H1 (cell line): ENCODE measurements around the gene SLC1A3. TPM values are rescaled to one million over a fixed set of nuclear protein-coding genes. Genes with fewer than 3 reads are reported as not detected.

Experiments used
- CTCF ChIA-PET: fragments of 300-600 bp; sonication (Branson Sonifier 250); formaldehyde crosslinking; loops from one replicate; lab custom pipeline; 2021; ENCODE audit not compliant: partially characterized antibody; lab: Charles Lee
- POLR2A ChIA-PET: fragments of 300-600 bp; sonication (Branson Sonifier 250); formaldehyde crosslinking; loops from one replicate; lab custom pipeline; 2021; ENCODE audit warnings: inconsistent platforms; ENCODE audit not compliant: partially characterized antibody; lab: Charles Lee
- DNase-seq, 2 experiments: peaks; one replicate each; pipeline versions ENCODE4 v3.0.0 to v3.0.0-alpha.2; 2010 to 2022; ENCODE audit warnings: low spot score in 2 of 2, low read depth in 1 of 2, mixed read lengths in 1 of 2
- FAIRE-seq: peaks from 2 replicates; lab custom pipeline; 2011; peaks lifted over from hg19 to GRCh38; lab: Jason Lieb, UNC
- H2AFZ ChIP-seq: 2 replicates; pipeline ENCODE4 v1.8.1; 2012; ENCODE audit warnings: low read length, inconsistent platforms
- H2AK5ac ChIP-seq: 2 replicates; pipeline ENCODE4 v1.6.1; 2013; ENCODE audit warnings: low read depth, low read length
- H2BK120ac ChIP-seq: replicated peaks from 2 replicates; pipeline ENCODE3; 2013; ENCODE audit warnings: low read depth, low read length, inconsistent platforms
- H2BK12ac ChIP-seq: 2 replicates; pipeline ENCODE4 v1.6.1; 2013; ENCODE audit warnings: low read depth, low read length
- H2BK15ac ChIP-seq: 2 replicates; pipeline ENCODE4 v1.6.1; 2013; ENCODE audit warnings: low read length
- H2BK20ac ChIP-seq: 2 replicates; pipeline ENCODE4 v1.6.1; 2013; ENCODE audit warnings: low read length
- H2BK5ac ChIP-seq: 2 replicates; pipeline ENCODE4 v1.6.1; 2013; ENCODE audit warnings: low read depth, low read length
- H3K14ac ChIP-seq: 2 replicates; pipeline ENCODE4 v1.6.1; 2013; ENCODE audit warnings: inconsistent platforms; ENCODE audit not compliant: insufficient read length
- H3K18ac ChIP-seq: 2 replicates; pipeline ENCODE4 v1.6.1; 2013; ENCODE audit warnings: low read length; ENCODE audit errors: extremely low read depth
- H3K23ac ChIP-seq: 2 replicates; pipeline ENCODE4 v1.6.1; 2013; ENCODE audit warnings: inconsistent platforms; ENCODE audit not compliant: insufficient read length
- H3K23me2 ChIP-seq: 2 replicates; pipeline ENCODE4 v1.6.1; 2013; ENCODE audit warnings: low read depth, low read length
- H3K27ac ChIP-seq: 2 replicates; pipeline ENCODE4 v1.6.1; 2011; ENCODE audit warnings: low read depth, low read length, inconsistent platforms
- H3K27me3 ChIP-seq, 4 experiments: replicated peaks in 1 of 4; 1 replicate in 1 of 4; 2 replicates in 3 of 4; pipeline versions ENCODE4 v1.6.1 to v1.8.1; 2011 to 2013; ENCODE audit warnings: low read length in 3 of 4, mild to moderate bottlenecking in 3 of 4, inconsistent platforms in 2 of 4, mixed read lengths in 2 of 4, moderate library complexity in 1 of 4; ENCODE audit not compliant: control insufficient read depth in 3 of 4, insufficient read depth in 3 of 4; ENCODE audit errors: extremely low read depth in 1 of 4
- H3K36me3 ChIP-seq, 4 experiments: 2 replicates each; pipeline versions ENCODE4 v1.6.1 to v1.8.1; 2011 to 2013; ENCODE audit warnings: mild to moderate bottlenecking in 4 of 4, low read length in 3 of 4, moderate library complexity in 2 of 4, control low read depth in 1 of 4, inconsistent platforms in 1 of 4; ENCODE audit not compliant: insufficient read depth in 4 of 4, control insufficient read depth in 2 of 4
- H3K4ac ChIP-seq: replicated peaks from 2 replicates; pipeline ENCODE3; 2013; ENCODE audit warnings: low read length, low read depth, mixed read lengths, inconsistent platforms; ENCODE audit not compliant: insufficient read length
- H3K4me1 ChIP-seq, 4 experiments: replicated peaks in 1 of 4; 1 replicate in 1 of 4; 2 replicates in 3 of 4; pipeline versions ENCODE4 v1.6.1 to v1.8.1; 2011 to 2013; ENCODE audit warnings: low read length in 3 of 4, inconsistent platforms in 2 of 4, mixed read lengths in 1 of 4; ENCODE audit not compliant: insufficient read depth in 4 of 4, control insufficient read depth in 3 of 4
- H3K4me2 ChIP-seq, 2 experiments: 2 replicates each; pipeline versions ENCODE4 v1.6.1 to v1.8.1; 2011 to 2013; ENCODE audit warnings: low read depth in 2 of 2, low read length in 2 of 2, control low read depth in 1 of 2, inconsistent platforms in 1 of 2, mild to moderate bottlenecking in 1 of 2; ENCODE audit not compliant: insufficient read depth in 1 of 2
- H3K4me3 ChIP-seq, 4 experiments: fragments of 200-600, 300-600 bp in 1 of 4; sonication (generic), shearing (Covaris generic), sonication (Bioruptor Twin) in 1 of 4; 2 replicates each; pipeline versions ENCODE4 v1.5.1 to v1.8.1; 2011 to 2016; ENCODE audit warnings: low read length in 4 of 4, low read depth in 3 of 4, control low read depth in 2 of 4, inconsistent platforms in 2 of 4, mild to moderate bottlenecking in 2 of 4, mixed read lengths in 1 of 4, moderate library complexity in 1 of 4; ENCODE audit not compliant: insufficient read depth in 2 of 4; ENCODE audit errors: extremely low read depth in 1 of 4
- H3K56ac ChIP-seq: replicated peaks from 2 replicates; pipeline ENCODE3; 2013; ENCODE audit warnings: low read depth, mild to moderate bottlenecking, mixed read lengths, low read length, inconsistent platforms; ENCODE audit not compliant: insufficient read length
- H3K79me1 ChIP-seq: 2 replicates; pipeline ENCODE4 v1.6.1; 2013; ENCODE audit warnings: low read depth, low read length, control low read depth
- H3K79me2 ChIP-seq, 2 experiments: 2 replicates each; pipeline versions ENCODE4 v1.6.1 to v1.8.1; 2012 to 2013; ENCODE audit warnings: low read length in 2 of 2, mild to moderate bottlenecking in 2 of 2, inconsistent platforms in 1 of 2; ENCODE audit not compliant: insufficient read depth in 2 of 2, control insufficient read depth in 1 of 2
- H3K9ac ChIP-seq, 4 experiments: replicated peaks in 1 of 4; 1 replicate in 1 of 4; 2 replicates in 3 of 4; pipeline versions ENCODE4 v1.6.1 to v1.8.1; 2011 to 2013; ENCODE audit warnings: low read depth in 3 of 4, low read length in 3 of 4, control low read depth in 2 of 4, mild to moderate bottlenecking in 2 of 4, moderate library complexity in 2 of 4, inconsistent platforms in 1 of 4; ENCODE audit errors: extremely low read depth in 1 of 4
- H3K9me3 ChIP-seq, 2 experiments: 2 replicates each; pipeline versions ENCODE4 v1.6.1 to v1.8.1; 2012 to 2013; ENCODE audit warnings: mild to moderate bottlenecking in 2 of 2, moderate library complexity in 2 of 2, control low read depth in 1 of 2, inconsistent platforms in 1 of 2, low read depth in 1 of 2, low read length in 1 of 2, mixed read lengths in 1 of 2; ENCODE audit not compliant: insufficient read depth in 2 of 2
- H4K20me1 ChIP-seq, 2 experiments: replicated peaks in 1 of 2; 2 replicates each; pipeline versions ENCODE3 to v1.8.1; 2011 to 2013; ENCODE audit warnings: inconsistent platforms in 2 of 2, low read length in 2 of 2, mild to moderate bottlenecking in 1 of 2; ENCODE audit not compliant: insufficient read depth in 2 of 2, control insufficient read depth in 1 of 2
- H4K5ac ChIP-seq: 2 replicates; pipeline ENCODE4 v1.6.1; 2013; ENCODE audit warnings: low read length, low read depth, mixed read lengths, inconsistent platforms; ENCODE audit not compliant: insufficient read length
- H4K8ac ChIP-seq: 2 replicates; pipeline ENCODE4 v1.8.0; 2013; ENCODE audit warnings: mild to moderate bottlenecking, moderate library complexity, low read length, inconsistent platforms; ENCODE audit not compliant: insufficient read depth; ENCODE audit errors: extremely low read depth
- H4K91ac ChIP-seq: replicated peaks from 2 replicates; pipeline ENCODE3; 2013; ENCODE audit warnings: low read length, mixed read lengths, inconsistent platforms; ENCODE audit not compliant: insufficient read length
- CHD1 ChIP-seq: IDR thresholded peaks from 2 replicates; pipeline ENCODE4 v1.6.1; 2012; ENCODE audit warnings: low read depth, low read length, improper control_type of control experiment
- E2F6 ChIP-seq: IDR thresholded peaks from 2 replicates; pipeline ENCODE4 v1.6.1; 2012; ENCODE audit warnings: inconsistent platforms
- JUN ChIP-seq: IDR thresholded peaks from 2 replicates; pipeline ENCODE4 v1.6.1; 2011; ENCODE audit warnings: low read depth, mild to moderate bottlenecking, improper control_type of control experiment, low read length
- POLR2A ChIP-seq, 2 experiments: IDR thresholded peaks; 1 replicate in 1 of 2; 2 replicates in 1 of 2; pipeline ENCODE4 v1.6.1; 2011; ENCODE audit warnings: low read depth in 2 of 2, low read length in 2 of 2, mild to moderate bottlenecking in 2 of 2; ENCODE audit errors: control extremely low read depth in 1 of 2
- POLR2AphosphoS5 ChIP-seq: IDR thresholded peaks from 2 replicates; pipeline ENCODE4 v1.6.1; 2011; ENCODE audit warnings: low read depth, low read length
- RBBP5 ChIP-seq: IDR thresholded peaks from 2 replicates; pipeline ENCODE4 v1.7.1; 2012; ENCODE audit warnings: low read depth, mild to moderate bottlenecking, inconsistent platforms, low read length, moderate library complexity, borderline replicate concordance
- RFX5 ChIP-seq: IDR thresholded peaks from 2 replicates; pipeline ENCODE4 v1.6.1; 2011; ENCODE audit warnings: low read depth, low read length, improper control_type of control experiment, borderline replicate concordance
- SIX5 ChIP-seq: IDR thresholded peaks from 2 replicates; pipeline ENCODE4 v1.6.1; 2011; ENCODE audit warnings: mild to moderate bottlenecking, low read depth, low read length
- ZNF274 ChIP-seq: IDR thresholded peaks from 2 replicates; pipeline ENCODE4 v1.7.0; 2012; ENCODE audit warnings: low read length, borderline replicate concordance; ENCODE audit errors: extremely low read depth
- WGBS, 2 experiments: shearing (Covaris generic) in 1 of 2; methylation state at CpG; one replicate each; pipeline versions ENCODE4 v1.1.6 to v1.1.7; 2013 to 2015; ENCODE audit warnings: low lambda C conversion rate in 2 of 2, mixed read lengths in 2 of 2, inconsistent platforms in 1 of 2, low coverage in 1 of 2, missing lambda C conversion rate in 1 of 2; ENCODE audit not compliant: insufficient replicate concordance in 2 of 2, insufficient coverage in 1 of 2, insufficient read length in 1 of 2; ENCODE audit errors: extremely low coverage in 1 of 2, missing lambda C conversion rate in 1 of 2; 5-methylcytosine and 5-hydroxymethylcytosine counted together
- polyA plus RNA-seq, 7 experiments: library from polyadenylated mRNA; depleted of rRNA in 3 of 7; stranded (reverse) in 5 of 7; unstranded in 2 of 7; fragments of >200 nt in 5 of 7; fragments of 200-250 nt in 2 of 7; gene quantifications; 1 replicate in 5 of 7; 2 replicates in 1 of 7; 4 replicates in 1 of 7; pipeline versions ENCODE4 v1.2.1 to v1.2.3, GENCODE V29; 2011 to 2013; ENCODE audit warnings: missing spikeins in 2 of 7, mixed read lengths in 2 of 7
- total RNA-seq: library from RNA; stranded (reverse); fragmentation: NEBNext Ultra II Directional; extraction: Animal tissue kit (Norgen Biotek cat#: 25700); gene quantifications from 2 replicates; pipeline ENCODE4 v1.2.1, GENCODE V29; 2021

SLC1A3 gene
- total and polyA plus RNA-seq, 2 of the 8 experiments (the other 6 are each of a cell fraction or from before 2014, with no cell fraction given): 26.7 to 35.3 TPM

- no peaks in the 10 kb centered on the region for H3K9me3 ChIP-seq
- WGBS, 2 experiments: 85% methylated on average over 1 of the region's 1 CpG; no CpG with 5 or more reads in 1 of the 2 experiments
- H3K36me3 ChIP-seq: peaks cover 0 to 25% (median 6%) of the 10 kb centered on the region in 4 experiments; a peak in 6 of 8 replicates
- H3K27ac ChIP-seq: no peak overlapping the region
- H3K79me1 ChIP-seq: no peaks in the 10 kb centered on the region
- no peak overlapping the region for H2BK12ac ChIP-seq
- peaks cover 0 to 43% of the 10 kb centered on the region in 2 experiments; a peak in 2 of 4 replicates for H3K79me2 ChIP-seq
- CTCF ChIA-PET: interaction anchor here (1.0 to 4.7 kb wide), 7 partner anchors 9 to 103 kb away, joined by 3 to 29 read pairs (median 5); no protein-coding TSS in a partner anchor
- no peak overlapping the region for H3K14ac ChIP-seq
- no peak overlapping the region for H3K4me2 ChIP-seq
- H2BK20ac ChIP-seq: no peak overlapping the region
- H3K18ac ChIP-seq: no peak overlapping the region
- H3K4me3 ChIP-seq: no peak overlapping the region
- FAIRE-seq: no peak
- no peak overlapping the region for H2BK120ac ChIP-seq
- POLR2A ChIA-PET: no interaction called here
- no peak overlapping the region for H4K8ac ChIP-seq
- H3K9ac ChIP-seq: no peak overlapping the region
- no peak for DNase-seq
- no peaks in the 10 kb centered on the region for H4K20me1 ChIP-seq
- H3K4me1 ChIP-seq: peaks cover 0 to 6% (median 3%) of the 10 kb centered on the region in 4 experiments; a peak in 5 of 7 replicates
- no peak overlapping the region for H2AFZ ChIP-seq
- no peak overlapping the region for H3K4ac ChIP-seq
- H2BK5ac ChIP-seq: no peak overlapping the region
- H2BK15ac ChIP-seq: no peak overlapping the region
- H3K23me2 ChIP-seq: 0 out of 2 replicates have a peak, but pooled peaks cover 2% of the 10 kb centered on the region
- no peak overlapping the region for H4K91ac ChIP-seq
- TF ChIP-seq POLR2AphosphoS5: no peak
- no peak for TF ChIP-seq E2F6
- TF ChIP-seq CHD1: no peak
- TF ChIP-seq RFX5: no peak
- no peak for TF ChIP-seq POLR2A (IDR thresholded peaks at IDR 0.05; ENCODE audit: control extremely low read depth in 1 of 2, low read depth in 2 of 2, low read length in 2 of 2)
- no peak for TF ChIP-seq ZNF274
- TF ChIP-seq RBBP5: no peak
- TF ChIP-seq SIX5: no peak
- no peak for TF ChIP-seq JUN
- no peak overlapping the region for H3K56ac ChIP-seq
- no peak overlapping the region for H4K5ac ChIP-seq
- no peaks in the 10 kb centered on the region for H3K27me3 ChIP-seq
- H2AK5ac ChIP-seq: no peak overlapping the region
- no peak overlapping the region for H3K23ac ChIP-seq
Measured at GRCh38 chr5:36610621-36611020, 4.2 kb downstream of the SLC1A3 start.
